Natural killer cell (primary cell): Measurements from ENCODE around the gene ITGAX. TPM values are rescaled to one million over a fixed set of nuclear protein-coding genes. Genes with fewer than 3 reads are reported as not detected.

Experiments used
- ATAC-seq, 3 donors: fragments of 150-1000 bp in 2 of 3; fragments of 200-7000 bp in 1 of 3; cut with Tn5 transposase; 1 replicate in 1 of 3; 2 replicates in 2 of 3; pipeline ENCODE4 v1.10.0; 2021; ENCODE audit warnings: mild to moderate bottlenecking in 2 of 3, moderate library complexity in 2 of 3
- DNase-seq, 2 donors: peaks; one replicate each; pipeline versions ENCODE4 v3.0.0 to v3.0.0-alpha.2; 2013 to 2021; ENCODE audit warnings: mixed read lengths in 1 of 2
- H3K27ac ChIP-seq: one replicate; pipeline ENCODE4 v1.5.1; 2013; ENCODE audit warnings: mild to moderate bottlenecking, low read length
- H3K27me3 ChIP-seq: one replicate; pipeline ENCODE4 v1.6.1; 2013; ENCODE audit warnings: low read length; ENCODE audit not compliant: control insufficient read depth, insufficient read depth
- H3K36me3 ChIP-seq: one replicate; pipeline ENCODE4 v1.6.1; 2013; ENCODE audit warnings: low read length; ENCODE audit not compliant: control insufficient read depth, insufficient read depth
- H3K4me1 ChIP-seq: one replicate; pipeline ENCODE4 v1.6.1; 2013; ENCODE audit warnings: low read length; ENCODE audit not compliant: control insufficient read depth, insufficient read depth
- H3K4me3 ChIP-seq: one replicate; pipeline ENCODE4 v1.5.1; 2013; ENCODE audit warnings: low read length
- H3K9me3 ChIP-seq: one replicate; pipeline ENCODE4 v1.6.1; 2013; ENCODE audit warnings: low read length; ENCODE audit not compliant: control insufficient read depth, insufficient read depth
- H3K27ac Mint-ChIP-seq, 2 donors: one replicate each; pipeline ENCODE4 v1.8.0; 2022; ENCODE audit warnings: mild to moderate bottlenecking in 2 of 2, mixed read lengths in 2 of 2, moderate library complexity in 1 of 2
- H3K27me3 Mint-ChIP-seq, 2 donors: one replicate each; pipeline ENCODE4 v1.8.0; 2022; ENCODE audit warnings: low read depth in 2 of 2, mixed read lengths in 2 of 2
- H3K36me3 Mint-ChIP-seq: one replicate; pipeline ENCODE4 v1.8.0; 2022; ENCODE audit warnings: mixed read lengths
- H3K4me1 Mint-ChIP-seq, 2 donors: one replicate each; pipeline ENCODE4 v1.8.0; 2022; ENCODE audit warnings: mixed read lengths in 2 of 2
- H3K4me3 Mint-ChIP-seq: one replicate; pipeline ENCODE4 v1.8.0; 2022; ENCODE audit warnings: mild to moderate bottlenecking, moderate library complexity, mixed read lengths
- H3K9me3 Mint-ChIP-seq, 2 donors: one replicate each; pipeline ENCODE4 v1.8.0; 2022; ENCODE audit warnings: mixed read lengths in 2 of 2
- WGBS: methylation state at CpG from one replicate; pipeline ENCODE4 v1.1.7; 2013; ENCODE audit warnings: missing lambda C conversion rate; ENCODE audit not compliant: insufficient coverage; 5-methylcytosine and 5-hydroxymethylcytosine counted together
- intact Hi-C: fragments of 100-400 bp; cut with micrococcal nuclease; formaldehyde crosslinking; loops from one replicate; pipeline ENCODE4 v1.14.2; 2022
- total RNA-seq, 4 donors: library from RNA; stranded (reverse); fragments of 120-200 nt in 1 of 4; gene quantifications; one replicate each; pipeline versions ENCODE4 v1.2.3 to v1.2.4, GENCODE V29; 2013 to 2022
- TF ChIP-seq, protein P1 (sequence below): fragments of 200-600 bp; IDR thresholded peaks from one replicate; pipeline ENCODE4 v1.8.0; 2022; ENCODE audit warnings: antibody characterized with exemption

Gene ITGAX
- total RNA-seq, 3 donors from 2014 or later (not counting 1 experiment from before 2014, with no cell fraction given): 224 to 249 (median 233) TPM

DNA sequence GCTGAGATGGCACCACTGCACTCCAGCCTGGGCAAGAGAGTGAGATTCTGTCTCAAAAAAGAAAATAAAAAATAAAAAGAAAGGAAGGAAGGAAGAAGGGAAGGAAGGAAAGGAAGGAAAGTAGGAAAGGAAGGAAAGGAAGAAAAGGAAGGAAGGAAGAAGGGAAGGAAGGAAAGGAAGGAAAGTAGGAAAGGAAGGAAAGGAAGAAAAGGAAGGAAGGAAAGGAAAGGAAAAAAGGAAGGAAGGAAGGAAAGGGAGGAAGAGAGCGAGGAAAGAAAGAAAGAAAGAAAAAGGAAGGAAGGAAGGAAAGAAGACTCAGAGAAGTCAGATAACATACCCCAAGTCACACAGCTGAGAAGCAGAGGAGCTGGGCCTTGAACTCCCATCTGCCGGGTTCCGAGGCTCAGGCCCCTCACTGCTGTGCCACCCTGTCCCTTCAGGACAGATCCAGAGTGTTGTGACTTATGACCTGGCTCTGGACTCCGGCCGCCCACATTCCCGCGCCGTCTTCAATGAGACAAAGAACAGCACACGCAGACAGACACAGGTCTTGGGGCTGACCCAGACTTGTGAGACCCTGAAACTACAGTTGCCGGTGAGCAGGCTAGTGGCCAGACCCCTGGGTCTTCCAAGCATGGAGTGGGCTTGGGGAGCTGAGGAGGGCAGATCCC, 30.9 kb upstream of the ITGAX start:
- Mint-ChIP-seq H3K9me3 (peaks cover 3 to 9% of the 10 kb centered on the region in 2 donors), H3K36me3 (peaks cover 50% of the 10 kb centered on the region), H3K4me1 (peaks cover 20 to 23% of the 10 kb centered on the region in 2 donors), H3K27me3 (no peaks in the 10 kb centered on the region), H3K4me3 (no peak overlapping the region), H3K27ac (no peak overlapping the region)
- 98% methylated on average over 9 of the region's 10 CpGs for WGBS
- no peaks in the 10 kb centered on the region for H3K4me1 ChIP-seq
- no peak overlapping the region for H3K27ac ChIP-seq
- no peaks in the 10 kb centered on the region for H3K27me3 ChIP-seq
- DNase-seq (no peak), ATAC-seq (no peak)
- peaks cover 2% of the 10 kb centered on the region for H3K9me3 ChIP-seq
- intact Hi-C loops: no loop called here
- TF ChIP-seq, protein P1, sequence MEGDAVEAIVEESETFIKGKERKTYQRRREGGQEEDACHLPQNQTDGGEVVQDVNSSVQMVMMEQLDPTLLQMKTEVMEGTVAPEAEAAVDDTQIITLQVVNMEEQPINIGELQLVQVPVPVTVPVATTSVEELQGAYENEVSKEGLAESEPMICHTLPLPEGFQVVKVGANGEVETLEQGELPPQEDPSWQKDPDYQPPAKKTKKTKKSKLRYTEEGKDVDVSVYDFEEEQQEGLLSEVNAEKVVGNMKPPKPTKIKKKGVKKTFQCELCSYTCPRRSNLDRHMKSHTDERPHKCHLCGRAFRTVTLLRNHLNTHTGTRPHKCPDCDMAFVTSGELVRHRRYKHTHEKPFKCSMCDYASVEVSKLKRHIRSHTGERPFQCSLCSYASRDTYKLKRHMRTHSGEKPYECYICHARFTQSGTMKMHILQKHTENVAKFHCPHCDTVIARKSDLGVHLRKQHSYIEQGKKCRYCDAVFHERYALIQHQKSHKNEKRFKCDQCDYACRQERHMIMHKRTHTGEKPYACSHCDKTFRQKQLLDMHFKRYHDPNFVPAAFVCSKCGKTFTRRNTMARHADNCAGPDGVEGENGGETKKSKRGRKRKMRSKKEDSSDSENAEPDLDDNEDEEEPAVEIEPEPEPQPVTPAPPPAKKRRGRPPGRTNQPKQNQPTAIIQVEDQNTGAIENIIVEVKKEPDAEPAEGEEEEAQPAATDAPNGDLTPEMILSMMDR: no peak
- peaks cover 61% of the 10 kb centered on the region for H3K36me3 ChIP-seq
- H3K4me3 ChIP-seq: no peak overlapping the region

DNA sequence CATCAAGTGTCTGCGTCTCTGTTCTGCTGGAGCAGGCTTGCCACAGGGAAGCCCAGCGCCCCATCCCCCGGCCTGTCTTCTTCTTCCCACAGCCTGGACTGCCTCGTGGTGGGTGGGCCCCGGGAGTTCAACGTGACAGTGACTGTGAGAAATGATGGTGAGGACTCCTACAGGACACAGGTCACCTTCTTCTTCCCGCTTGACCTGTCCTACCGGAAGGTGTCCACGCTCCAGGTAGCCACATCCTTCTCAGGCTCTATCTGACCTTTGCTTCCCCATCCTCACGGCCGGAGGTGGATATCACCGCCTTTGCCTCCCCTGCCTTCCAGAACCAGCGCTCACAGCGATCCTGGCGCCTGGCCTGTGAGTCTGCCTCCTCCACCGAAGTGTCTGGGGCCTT, 29.8 kb upstream of the ITGAX start:
- TF ChIP-seq, protein P1: no peak
- intact Hi-C loops: no loop called here
- H3K4me1 Mint-ChIP-seq: peaks cover 12 to 23% of the 10 kb centered on the region in 2 donors
- Histone ChIP-seq H3K27ac (no peak overlapping the region), H3K36me3 (peaks cover 68% of the 10 kb centered on the region), H3K4me1 (no peaks in the 10 kb centered on the region), H3K27me3 (no peaks in the 10 kb centered on the region), H3K4me3 (no peak overlapping the region), H3K9me3 (peaks cover 2% of the 10 kb centered on the region)
- peaks cover 3 to 9% of the 10 kb centered on the region in 2 donors for H3K9me3 Mint-ChIP-seq
- DNase-seq: no peak
- H3K36me3 Mint-ChIP-seq: peaks cover 50% of the 10 kb centered on the region
- no peaks in the 10 kb centered on the region for H3K27me3 Mint-ChIP-seq
- peak overlapping the region in 1 of 2 donors; percentile 61 for H3K27ac Mint-ChIP-seq
- ATAC-seq: no peak
- 88% methylated on average over 16 of the region's 16 CpGs for WGBS
- H3K4me3 Mint-ChIP-seq: no peak overlapping the region

DNA sequence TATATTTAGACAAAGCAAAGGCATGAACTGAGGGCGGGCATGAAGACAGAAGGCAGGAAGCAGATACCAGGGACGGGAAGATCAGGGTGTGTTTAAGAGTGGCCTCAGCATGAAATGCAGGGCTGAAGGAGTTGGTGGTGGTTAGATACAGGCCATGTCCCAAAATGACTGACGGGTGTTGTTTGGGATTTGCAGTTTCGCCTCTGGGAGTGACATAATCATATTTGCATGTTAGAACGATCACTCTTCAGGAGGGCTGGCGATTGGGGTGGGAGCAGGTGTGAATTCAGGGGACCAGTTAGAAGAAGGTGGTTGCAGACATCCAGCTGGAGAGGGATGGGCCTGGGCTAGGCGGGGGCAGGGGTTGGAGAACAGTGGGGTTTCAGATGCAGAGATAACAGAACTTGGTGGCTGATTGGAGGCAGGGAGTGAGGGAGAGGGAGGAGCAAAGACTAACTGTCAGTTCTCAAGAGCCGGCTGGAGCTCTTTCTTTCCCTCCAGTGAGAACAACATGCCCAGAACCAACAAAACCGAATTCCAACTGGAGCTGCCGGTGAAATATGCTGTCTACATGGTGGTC, 27.2 kb upstream of the ITGAX start:
- no peak overlapping the region for H3K4me3 ChIP-seq
- no peaks in the 10 kb centered on the region for H3K27me3 Mint-ChIP-seq
- peaks cover 52% of the 10 kb centered on the region for H3K36me3 ChIP-seq
- H3K27me3 ChIP-seq: no peaks in the 10 kb centered on the region
- DNase-seq: no peak
- ATAC-seq: no peak
- H3K27ac ChIP-seq: no peak overlapping the region
- TF ChIP-seq, protein P1: no peak
- no peaks in the 10 kb centered on the region for H3K9me3 ChIP-seq
- peaks cover 13% of the 10 kb centered on the region for H3K4me1 ChIP-seq
- 56% methylated on average over 10 of the region's 10 CpGs for WGBS
- H3K36me3 Mint-ChIP-seq: peaks cover 24% of the 10 kb centered on the region
- peaks cover 19 to 35% of the 10 kb centered on the region in 2 donors for H3K4me1 Mint-ChIP-seq
- H3K27ac Mint-ChIP-seq: no peak overlapping the region
- peaks cover 2% of the 10 kb centered on the region in 2 donors for H3K9me3 Mint-ChIP-seq
- intact Hi-C loops: no loop called here
- no peak overlapping the region for H3K4me3 Mint-ChIP-seq
